Measurements from ENCODE around the gene GASK1A.
"Not testable (repeated sequence)": the region's sequence is repeated elsewhere in the genome, so short reads cannot be mapped to it uniquely, and the experiment has no call there.

GASK1A gene

GRCh38 chr3:43038010-43038409 lies 58.9 kb downstream of the GASK1A start:
- Histone ChIP-seq H3K36me3 (ENCODE audit: control insufficient read depth in 1 of 2, insufficient read depth in 2 of 2, low read length in 2 of 2) (no peaks in the 10 kb centered on the region), H3K4me3 (ENCODE audit: low read depth in 1 of 2, low read length in 2 of 2) (no peak overlapping the region)

GRCh38 chr3:43041517-43041916 lies 62.4 kb downstream of the GASK1A start:
- Histone ChIP-seq H3K9ac (ENCODE audit: low read depth in 1 of 2, low read length in 2 of 2) (no peak overlapping the region), H3K27me3 (ENCODE audit: control insufficient read depth in 1 of 2, insufficient read depth in 2 of 2, low read length in 2 of 2) (no peaks in the 10 kb centered on the region), H3K36me3 (ENCODE audit: control insufficient read depth in 1 of 2, insufficient read depth in 2 of 2, low read length in 2 of 2) (no peaks in the 10 kb centered on the region), H3K4me3 (ENCODE audit: low read depth in 1 of 2, low read length in 2 of 2) (no peak overlapping the region), H3K9me3 (ENCODE audit: control insufficient read depth in 1 of 2, low read length in 2 of 2) (peaks cover 5 to 13% of the 10 kb centered on the region in 2 donors), H3K4me1 (ENCODE audit: control insufficient read depth in 1 of 2, insufficient read depth in 2 of 2, low read length in 2 of 2) (no peaks in the 10 kb centered on the region), H3K27ac (ENCODE audit: low read depth, low read length) (no peak overlapping the region)

More at GRCh38 chr3:43038010-43038409, 58.9 kb downstream of the GASK1A start:
- no peak overlapping the region for H3K9ac ChIP-seq (ENCODE audit: low read depth in 1 of 2, low read length in 2 of 2)
- no peak overlapping the region for H3K27ac ChIP-seq (ENCODE audit: low read depth, low read length)
- H3K4me1 ChIP-seq (ENCODE audit: control insufficient read depth in 1 of 2, insufficient read depth in 2 of 2, low read length in 2 of 2): no peaks in the 10 kb centered on the region
- no peaks in the 10 kb centered on the region for H3K27me3 ChIP-seq (ENCODE audit: control insufficient read depth in 1 of 2, insufficient read depth in 2 of 2, low read length in 2 of 2)
- H3K9me3 ChIP-seq (ENCODE audit: control insufficient read depth in 1 of 2, low read length in 2 of 2): no peaks in the 10 kb centered on the region

- Histone ChIP-seq H3K36me3 (ENCODE audit: control insufficient read depth in 1 of 2, insufficient read depth in 2 of 2, low read length in 2 of 2) (no peaks in the 10 kb centered on the region), H3K4me3 (ENCODE audit: low read depth in 1 of 2, low read length in 2 of 2) (no peak overlapping the region), H3K4me1 (ENCODE audit: control insufficient read depth in 1 of 2, insufficient read depth in 2 of 2, low read length in 2 of 2) (no peaks in the 10 kb centered on the region), H3K27me3 (ENCODE audit: control insufficient read depth in 1 of 2, insufficient read depth in 2 of 2, low read length in 2 of 2) (no peaks in the 10 kb centered on the region), H3K9me3 (ENCODE audit: control insufficient read depth in 1 of 2, low read length in 2 of 2) (peaks cover 5 to 13% of the 10 kb centered on the region in 2 donors), H3K27ac (ENCODE audit: low read depth, low read length) (no peak overlapping the region), H3K9ac (ENCODE audit: low read depth in 1 of 2, low read length in 2 of 2) (no peak overlapping the region)
Measured at GRCh38 chr3:43043071-43043766, 64.1 kb downstream of the GASK1A start.

- H3K27me3 ChIP-seq (ENCODE audit: control insufficient read depth in 1 of 2, insufficient read depth in 2 of 2, low read length in 2 of 2): no peaks in the 10 kb centered on the region
- peaks cover 5 to 13% of the 10 kb centered on the region in 2 donors for H3K9me3 ChIP-seq (ENCODE audit: control insufficient read depth in 1 of 2, low read length in 2 of 2)
- H3K27ac ChIP-seq (ENCODE audit: low read depth, low read length): no peak overlapping the region
- H3K36me3 ChIP-seq (ENCODE audit: control insufficient read depth in 1 of 2, insufficient read depth in 2 of 2, low read length in 2 of 2): no peaks in the 10 kb centered on the region
- H3K4me3 ChIP-seq (ENCODE audit: low read depth in 1 of 2, low read length in 2 of 2): no peak overlapping the region
- H3K4me1 ChIP-seq (ENCODE audit: control insufficient read depth in 1 of 2, insufficient read depth in 2 of 2, low read length in 2 of 2): no peaks in the 10 kb centered on the region
- no peak overlapping the region for H3K9ac ChIP-seq (ENCODE audit: low read depth in 1 of 2, low read length in 2 of 2)
Measured at GRCh38 chr3:43043793-43044192, 64.7 kb downstream of the GASK1A start.

GRCh38 chr3:43045079-43045478 lies 66.0 kb downstream of the GASK1A start:
- not testable (repeated sequence) for H3K4me3 ChIP-seq (ENCODE audit: low read depth in 1 of 2, low read length in 2 of 2); H3K27me3 ChIP-seq (ENCODE audit: control insufficient read depth in 1 of 2, insufficient read depth in 2 of 2, low read length in 2 of 2); H3K36me3 ChIP-seq (ENCODE audit: control insufficient read depth in 1 of 2, insufficient read depth in 2 of 2, low read length in 2 of 2); H3K4me1 ChIP-seq (ENCODE audit: control insufficient read depth in 1 of 2, insufficient read depth in 2 of 2, low read length in 2 of 2); H3K9ac ChIP-seq (ENCODE audit: low read depth in 1 of 2, low read length in 2 of 2); H3K27ac ChIP-seq (ENCODE audit: low read depth, low read length)
- H3K9me3 ChIP-seq (ENCODE audit: control insufficient read depth in 1 of 2, low read length in 2 of 2): peaks cover 5 to 13% of the 10 kb centered on the region in 2 donors

- no peaks in the 10 kb centered on the region for H3K4me1 ChIP-seq (ENCODE audit: control insufficient read depth in 1 of 2, insufficient read depth in 2 of 2, low read length in 2 of 2)
- H3K36me3 ChIP-seq (ENCODE audit: control insufficient read depth in 1 of 2, insufficient read depth in 2 of 2, low read length in 2 of 2): no peaks in the 10 kb centered on the region
- no peaks in the 10 kb centered on the region for H3K27me3 ChIP-seq (ENCODE audit: control insufficient read depth in 1 of 2, insufficient read depth in 2 of 2, low read length in 2 of 2)
- no peak overlapping the region for H3K27ac ChIP-seq (ENCODE audit: low read depth, low read length)
- H3K4me3 ChIP-seq (ENCODE audit: low read depth in 1 of 2, low read length in 2 of 2): no peak overlapping the region
- H3K9ac ChIP-seq (ENCODE audit: low read depth in 1 of 2, low read length in 2 of 2): no peak overlapping the region
- peaks cover 5 to 13% of the 10 kb centered on the region in 2 donors for H3K9me3 ChIP-seq (ENCODE audit: control insufficient read depth in 1 of 2, low read length in 2 of 2)
Measured at GRCh38 chr3:43046583-43046982, 67.5 kb downstream of the GASK1A start.

- no peak overlapping the region for H3K4me3 ChIP-seq (ENCODE audit: low read depth in 1 of 2, low read length in 2 of 2)
- H3K9ac ChIP-seq (ENCODE audit: low read depth in 1 of 2, low read length in 2 of 2): no peak overlapping the region
- no peaks in the 10 kb centered on the region for H3K27me3 ChIP-seq (ENCODE audit: control insufficient read depth in 1 of 2, insufficient read depth in 2 of 2, low read length in 2 of 2)
- peaks cover 5 to 13% of the 10 kb centered on the region in 2 donors for H3K9me3 ChIP-seq (ENCODE audit: control insufficient read depth in 1 of 2, low read length in 2 of 2)
- no peaks in the 10 kb centered on the region for H3K36me3 ChIP-seq (ENCODE audit: control insufficient read depth in 1 of 2, insufficient read depth in 2 of 2, low read length in 2 of 2)
- no peaks in the 10 kb centered on the region for H3K4me1 ChIP-seq (ENCODE audit: control insufficient read depth in 1 of 2, insufficient read depth in 2 of 2, low read length in 2 of 2)
- H3K27ac ChIP-seq (ENCODE audit: low read depth, low read length): no peak overlapping the region
Measured at GRCh38 chr3:43048470-43048869, 69.4 kb downstream of the GASK1A start.

GRCh38 chr3:43053291-43053690 lies 74.2 kb downstream of the GASK1A start:
- no peak overlapping the region for H3K27ac ChIP-seq (ENCODE audit: low read depth, low read length)
- no peak overlapping the region for H3K4me3 ChIP-seq (ENCODE audit: low read depth in 1 of 2, low read length in 2 of 2)
- H3K4me1 ChIP-seq (ENCODE audit: control insufficient read depth in 1 of 2, insufficient read depth in 2 of 2, low read length in 2 of 2): no peaks in the 10 kb centered on the region
- no peak overlapping the region for H3K9ac ChIP-seq (ENCODE audit: low read depth in 1 of 2, low read length in 2 of 2)
- no peaks in the 10 kb centered on the region for H3K36me3 ChIP-seq (ENCODE audit: control insufficient read depth in 1 of 2, insufficient read depth in 2 of 2, low read length in 2 of 2)
- H3K9me3 ChIP-seq (ENCODE audit: control insufficient read depth in 1 of 2, low read length in 2 of 2): no peaks in the 10 kb centered on the region
- no peaks in the 10 kb centered on the region for H3K27me3 ChIP-seq (ENCODE audit: control insufficient read depth in 1 of 2, insufficient read depth in 2 of 2, low read length in 2 of 2)

- H3K9ac ChIP-seq (ENCODE audit: low read depth in 1 of 2, low read length in 2 of 2): no peak overlapping the region
- H3K9me3 ChIP-seq (ENCODE audit: control insufficient read depth in 1 of 2, low read length in 2 of 2): no peaks in the 10 kb centered on the region
- no peaks in the 10 kb centered on the region for H3K36me3 ChIP-seq (ENCODE audit: control insufficient read depth in 1 of 2, insufficient read depth in 2 of 2, low read length in 2 of 2)
- no peak overlapping the region for H3K27ac ChIP-seq (ENCODE audit: low read depth, low read length)
- no peak overlapping the region for H3K4me3 ChIP-seq (ENCODE audit: low read depth in 1 of 2, low read length in 2 of 2)
- no peaks in the 10 kb centered on the region for H3K4me1 ChIP-seq (ENCODE audit: control insufficient read depth in 1 of 2, insufficient read depth in 2 of 2, low read length in 2 of 2)
- no peaks in the 10 kb centered on the region for H3K27me3 ChIP-seq (ENCODE audit: control insufficient read depth in 1 of 2, insufficient read depth in 2 of 2, low read length in 2 of 2)
Measured at GRCh38 chr3:43054754-43055153, 75.6 kb downstream of the GASK1A start.

- H3K27me3 ChIP-seq (ENCODE audit: control insufficient read depth in 1 of 2, insufficient read depth in 2 of 2, low read length in 2 of 2): no peaks in the 10 kb centered on the region
- H3K4me3 ChIP-seq (ENCODE audit: low read depth in 1 of 2, low read length in 2 of 2): no peak overlapping the region
- no peaks in the 10 kb centered on the region for H3K4me1 ChIP-seq (ENCODE audit: control insufficient read depth in 1 of 2, insufficient read depth in 2 of 2, low read length in 2 of 2)
- H3K9me3 ChIP-seq (ENCODE audit: control insufficient read depth in 1 of 2, low read length in 2 of 2): no peaks in the 10 kb centered on the region
- no peak overlapping the region for H3K9ac ChIP-seq (ENCODE audit: low read depth in 1 of 2, low read length in 2 of 2)
- H3K36me3 ChIP-seq (ENCODE audit: control insufficient read depth in 1 of 2, insufficient read depth in 2 of 2, low read length in 2 of 2): no peaks in the 10 kb centered on the region
- no peak overlapping the region for H3K27ac ChIP-seq (ENCODE audit: low read depth, low read length)
Measured at GRCh38 chr3:43055393-43055792, 76.3 kb downstream of the GASK1A start.

Measured in duodenal mucosa (tissue), 2 donors.